GM18861 (cell line): Measurements from ENCODE around the gene REEP5.

ENCODE experiments used
- ATAC-seq: cut with Tn5 transposase; IDR thresholded peaks from one replicate; pipeline ENCODE4 v1.9.1; 2021; ENCODE audit not compliant: unreplicated experiment

The REEP5 gene

GRCh38 chr5:112848116-112848811 is 73.8 kb downstream of the REEP5 start:
- peak; percentile 99 for ATAC-seq

- no peak for ATAC-seq
Measured at GRCh38 chr5:112847306-112847705, 74.7 kb downstream of the REEP5 start.

GRCh38 chr5:112846556-112846955 is 75.5 kb downstream of the REEP5 start:
- ATAC-seq: no peak

- no peak for ATAC-seq
Measured at GRCh38 chr5:112844489-112844888, 77.5 kb downstream of the REEP5 start.

GRCh38 chr5:112833971-112834370 is 88.1 kb downstream of the REEP5 start:
- ATAC-seq: no peak

- ATAC-seq: no peak
Measured at GRCh38 chr5:112830378-112830777, 91.6 kb downstream of the REEP5 start.
